GM12891 (cell line): ENCODE measurements around the gene FANCC.

Source experiments
- PAX5 ChIP-seq: IDR thresholded peaks from 2 replicates; pipeline ENCODE4 v1.6.1; 2011; ENCODE audit warnings: low read length, moderate library complexity, mild to moderate bottlenecking; ENCODE audit not compliant: insufficient read depth, severe bottlenecking
- POLR2A ChIP-seq: IDR thresholded peaks from 2 replicates; pipeline ENCODE4 v1.6.1; 2011; ENCODE audit warnings: low read depth, low read length, control low read depth
- POLR2AphosphoS5 ChIP-seq: IDR thresholded peaks from 2 replicates; pipeline ENCODE4 v1.6.1; 2011; ENCODE audit warnings: low read depth, low read length, control low read depth
- POU2F2 ChIP-seq: IDR thresholded peaks from 2 replicates; pipeline ENCODE4 v1.6.1; 2011; ENCODE audit warnings: low read depth, mild to moderate bottlenecking, control low read depth, low read length, moderate library complexity
- SPI1 ChIP-seq: IDR thresholded peaks from 2 replicates; pipeline ENCODE4 v1.6.1; 2011; ENCODE audit warnings: low read depth, low read length, control low read depth
- TAF1 ChIP-seq: IDR thresholded peaks from 2 replicates; pipeline ENCODE4 v1.6.1; 2011; ENCODE audit warnings: low read depth, low read length, control low read depth

- TF ChIP-seq POLR2AphosphoS5 (no peak), POLR2A (no peak), POU2F2 (no peak), TAF1 (no peak), SPI1 (no peak), PAX5 (no peak)
Observed at GRCh38 chr9:95090023-95090791, 227.3 kb downstream of the FANCC start.
